Endodermal cell (in vitro differentiated cells): Measurements from ENCODE around the gene ATL3. TPM values are rescaled to one million over a fixed set of nuclear protein-coding genes. Genes with fewer than 3 reads are reported as not detected.

Experiments used
- DNase-seq: peaks from one replicate; pipeline ENCODE4 v3.0.0-alpha.2; 2017
- H3K27ac ChIP-seq: 2 replicates; pipeline ENCODE4 v1.5.1; 2013; ENCODE audit warnings: mild to moderate bottlenecking, low read depth, low read length, moderate library complexity
- H3K27me3 ChIP-seq: 2 replicates; pipeline ENCODE4 v1.6.1; 2013; ENCODE audit warnings: mild to moderate bottlenecking, low read length, moderate library complexity; ENCODE audit not compliant: insufficient read depth, control insufficient read depth, poor library complexity, severe bottlenecking
- H3K36me3 ChIP-seq: 2 replicates; pipeline ENCODE4 v1.7.0; 2013; ENCODE audit warnings: mild to moderate bottlenecking, low read length, moderate library complexity; ENCODE audit not compliant: control insufficient read depth, insufficient read depth
- H3K4me1 ChIP-seq: one replicate; pipeline ENCODE4 v1.7.0; 2013; ENCODE audit warnings: low read length; ENCODE audit not compliant: control insufficient read depth, insufficient read depth
- H3K4me3 ChIP-seq: 2 replicates; pipeline ENCODE4 v1.5.1; 2013; ENCODE audit warnings: mild to moderate bottlenecking, low read length, moderate library complexity
- H3K9ac ChIP-seq: 2 replicates; pipeline ENCODE4 v1.6.1; 2013; ENCODE audit warnings: mild to moderate bottlenecking, low read length, moderate library complexity; ENCODE audit not compliant: poor library complexity, severe bottlenecking; ENCODE audit errors: extremely low read depth
- H3K9me3 ChIP-seq: 2 replicates; pipeline ENCODE4 v1.6.1; 2013; ENCODE audit warnings: mild to moderate bottlenecking, low read length, moderate library complexity; ENCODE audit not compliant: control insufficient read depth
- H3K27ac Mint-ChIP-seq: 2 replicates; pipeline ENCODE4 v1.8.0; 2020; ENCODE audit warnings: mixed read lengths
- H3K27me3 Mint-ChIP-seq: 2 replicates; pipeline ENCODE4 v1.8.0; 2021; ENCODE audit warnings: mild to moderate bottlenecking, mixed read lengths; ENCODE audit not compliant: insufficient read depth
- H3K36me3 Mint-ChIP-seq: 2 replicates; pipeline ENCODE4 v1.8.0; 2020; ENCODE audit warnings: low read depth, mixed read lengths
- H3K4me1 Mint-ChIP-seq: 2 replicates; pipeline ENCODE4 v1.8.0; 2020; ENCODE audit warnings: mixed read lengths
- H3K4me3 Mint-ChIP-seq: 2 replicates; pipeline ENCODE4 v1.8.0; 2020; ENCODE audit warnings: mild to moderate bottlenecking, moderate library complexity, mixed read lengths
- H3K9me3 Mint-ChIP-seq: 2 replicates; pipeline ENCODE4 v1.8.0; 2020; ENCODE audit warnings: mild to moderate bottlenecking, mixed read lengths
- CTCF ChIP-seq: fragments of 200-600 bp; sonication (generic); conservative IDR thresholded peaks from 2 replicates; pipeline ENCODE4 v1.5.0; 2021; ENCODE audit warnings: antibody characterized with exemption, mild to moderate bottlenecking
- WGBS, 2 experiments: methylation state at CpG; one replicate each; pipeline versions ENCODE4 v1.1.5 to v1.1.7; 2013; ENCODE audit warnings: missing lambda C conversion rate in 2 of 2, mixed read lengths in 1 of 2; ENCODE audit not compliant: insufficient coverage in 1 of 2, insufficient read length in 1 of 2; 5-methylcytosine and 5-hydroxymethylcytosine counted together
- total RNA-seq, 2 donors: library from RNA; stranded (reverse); fragmentation: NEBNext Ultra II Directional in 1 of 2; extraction: Animal tissue kit (Norgen Biotek cat#: 25700) in 1 of 2; gene quantifications; 2 replicates in 1 of 2; 3 replicates in 1 of 2; pipeline ENCODE4 v1.2.1, GENCODE V29; 2021

Gene ATL3
- total RNA-seq, 2 donors from 2014 or later: 33.8 to 38.0 TPM

DNA sequence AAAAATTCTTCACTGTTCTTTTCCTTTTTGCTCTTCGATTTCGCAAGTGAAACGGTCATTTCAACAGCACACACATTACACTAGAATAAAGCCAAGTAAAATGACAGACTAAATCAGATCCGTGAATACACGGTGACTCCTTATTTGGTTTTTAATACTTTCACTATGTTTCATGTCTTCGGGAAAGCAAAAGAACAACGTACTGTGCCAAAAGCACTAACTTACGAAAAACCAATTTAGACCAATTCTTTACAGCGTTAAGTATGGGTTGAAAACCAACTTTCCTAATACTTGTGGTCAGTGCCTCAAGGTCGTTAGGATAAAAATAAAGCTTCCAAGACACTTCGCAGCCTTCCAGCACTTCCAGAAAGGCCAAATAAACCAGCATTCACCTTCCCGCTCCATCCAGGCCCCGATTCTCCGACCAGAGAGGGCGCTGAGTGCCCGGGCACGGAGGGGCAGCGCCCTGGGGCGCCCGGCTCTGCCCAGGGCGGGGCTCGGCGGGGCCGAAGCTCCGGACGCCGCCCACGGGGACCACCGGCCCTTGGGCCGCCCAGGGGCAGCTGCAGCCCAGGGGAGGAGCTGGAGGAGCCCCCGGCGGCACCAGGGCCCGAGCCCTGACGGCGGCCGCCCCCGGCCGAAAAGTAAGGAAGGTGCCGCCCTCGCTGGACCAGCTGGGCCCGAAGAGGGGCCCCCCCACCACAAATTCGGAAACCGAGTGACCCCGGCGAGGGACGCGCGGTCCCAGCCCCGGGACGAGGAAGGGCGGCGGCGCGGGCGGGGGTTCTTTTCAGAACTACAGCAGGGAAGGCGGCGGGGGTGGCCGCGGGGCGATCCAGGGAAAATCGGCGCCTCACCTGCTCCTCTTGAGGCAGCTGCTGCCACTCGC, 499 bp downstream of the ATL3 start:
- TF ChIP-seq CTCF: peak; percentile 66
- no peak overlapping the region for H3K27ac ChIP-seq
- 8 to 20% methylated on average over 27 to 63 of the region's 63 CpGs for WGBS, 2 experiments
- peak overlapping the region; percentile 44 for H3K9ac ChIP-seq
- H3K4me1 ChIP-seq: no peaks in the 10 kb centered on the region
- DNase-seq: peak; percentile 84
- H3K4me3 Mint-ChIP-seq: peak overlapping the region; percentile 54
- peaks cover 2% of the 10 kb centered on the region for H3K36me3 Mint-ChIP-seq
- H3K9me3 Mint-ChIP-seq: no peaks in the 10 kb centered on the region
- H3K27me3 Mint-ChIP-seq: no peaks in the 10 kb centered on the region
- H3K4me1 Mint-ChIP-seq: peaks cover 7% of the 10 kb centered on the region
- no peaks in the 10 kb centered on the region for H3K27me3 ChIP-seq
- peak overlapping the region; percentile 88 for H3K4me3 ChIP-seq
- H3K27ac Mint-ChIP-seq: peak overlapping the region; percentile 68
- H3K9me3 ChIP-seq: no peaks in the 10 kb centered on the region
- peaks cover 11% of the 10 kb centered on the region for H3K36me3 ChIP-seq

GRCh38 chr11:63670096-63670432, 1.1 kb downstream of the ATL3 start:
- Histone ChIP-seq H3K4me1 (no peaks in the 10 kb centered on the region), H3K27me3 (no peaks in the 10 kb centered on the region), H3K4me3 (peak overlapping the region; percentile 88), H3K36me3 (peaks cover 11% of the 10 kb centered on the region), H3K9me3 (no peaks in the 10 kb centered on the region), H3K9ac (no peak overlapping the region), H3K27ac (no peak overlapping the region)
- H3K27ac Mint-ChIP-seq: no peak overlapping the region
- no peaks in the 10 kb centered on the region for H3K27me3 Mint-ChIP-seq
- H3K36me3 Mint-ChIP-seq: peaks cover 4% of the 10 kb centered on the region
- H3K4me3 Mint-ChIP-seq: peak overlapping the region; percentile 54
- 81% methylated on average over 7 of the region's 7 CpGs for WGBS, 2 experiments
- H3K4me1 Mint-ChIP-seq: peaks cover 7% of the 10 kb centered on the region
- no peaks in the 10 kb centered on the region for H3K9me3 Mint-ChIP-seq
- no peak for DNase-seq
- no peak for TF ChIP-seq CTCF

DNA sequence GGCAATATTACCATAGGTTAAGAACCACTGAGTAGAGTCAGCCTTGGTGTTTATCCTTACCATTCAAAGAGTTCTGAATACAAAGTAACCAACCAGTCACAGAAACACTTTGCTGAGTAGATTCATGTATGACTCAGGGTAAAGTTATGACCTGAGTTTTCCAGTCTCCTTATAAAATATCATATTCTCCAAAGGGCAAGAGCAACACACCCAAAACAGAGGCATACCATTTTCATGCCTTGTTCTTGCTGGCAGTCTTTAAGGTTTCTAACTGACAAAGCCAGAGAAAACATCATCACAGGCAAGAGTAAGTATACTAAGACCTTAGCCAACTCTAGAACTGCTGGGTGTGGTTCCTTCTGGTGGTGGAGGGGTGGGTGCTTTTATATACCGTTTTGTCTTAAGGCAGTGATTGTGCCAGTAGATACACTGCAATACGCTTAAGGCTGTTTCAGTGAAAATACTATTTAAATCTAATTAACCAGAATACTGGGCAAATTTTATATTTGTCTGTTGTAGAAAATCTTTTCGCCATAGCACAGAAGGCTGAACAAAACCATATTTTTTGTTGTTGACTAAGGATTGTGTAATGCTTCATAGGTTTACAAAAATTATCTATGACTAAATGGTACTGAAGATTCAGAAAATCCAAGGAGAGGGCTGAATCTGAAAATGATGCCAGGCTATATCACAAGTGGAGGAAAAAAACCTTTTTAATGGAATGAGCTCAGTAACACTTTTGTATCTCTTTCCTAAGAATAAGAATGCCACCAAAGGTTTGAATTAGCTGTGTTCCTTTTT, 3.0 kb downstream of the ATL3 start:
- H3K27me3 ChIP-seq: no peaks in the 10 kb centered on the region
- H3K27ac Mint-ChIP-seq: no peak overlapping the region
- H3K4me1 Mint-ChIP-seq: peaks cover 7% of the 10 kb centered on the region
- no peak for TF ChIP-seq CTCF
- WGBS, 2 experiments: 97 to 100% methylated on average over 1 to 2 of the region's 3 CpGs
- H3K36me3 ChIP-seq: peaks cover 11% of the 10 kb centered on the region
- no peak overlapping the region for H3K9ac ChIP-seq
- peaks cover 6% of the 10 kb centered on the region for H3K36me3 Mint-ChIP-seq
- no peak overlapping the region for H3K27ac ChIP-seq
- H3K9me3 ChIP-seq: no peaks in the 10 kb centered on the region
- H3K27me3 Mint-ChIP-seq: no peaks in the 10 kb centered on the region
- H3K4me3 ChIP-seq: no peak overlapping the region
- H3K9me3 Mint-ChIP-seq: no peaks in the 10 kb centered on the region
- peak; percentile 13 for DNase-seq
- H3K4me3 Mint-ChIP-seq: no peak overlapping the region
- H3K4me1 ChIP-seq: no peaks in the 10 kb centered on the region
